Testis (tissue), 3 donors: ENCODE measurements around the gene AMOT. TPM values are rescaled to one million over a fixed set of nuclear protein-coding genes. Genes with fewer than 3 reads are reported as not detected.

ENCODE experiments used
- DNase-seq: peaks from one replicate; pipeline ENCODE4 v3.0.0-alpha.2; 2019
- H3K27ac ChIP-seq, 2 donors: fragments of 200-600 bp; sonication (generic); one replicate each; pipeline ENCODE4 v1.5.1; 2019
- H3K27me3 ChIP-seq: fragments of 200-600 bp; sonication (generic); one replicate; pipeline ENCODE4 v1.5.1; 2019
- H3K36me3 ChIP-seq: fragments of 200-600 bp; sonication (generic); one replicate; pipeline ENCODE4 v1.5.1; 2017; ENCODE audit warnings: low read depth; ENCODE audit errors: missing control alignments
- H3K4me1 ChIP-seq: fragments of 200-600 bp; sonication (generic); one replicate; pipeline ENCODE4 v1.5.1; 2019
- H3K4me3 ChIP-seq, 2 donors: fragments of 200-600 bp; sonication (generic); one replicate each; pipeline ENCODE4 v1.5.1; 2017 to 2019
- H3K9me3 ChIP-seq: fragments of 200-600 bp; sonication (generic); one replicate; pipeline ENCODE4 v1.5.1; 2017
- POLR2A ChIP-seq: fragments of 450-650 bp; IDR thresholded peaks from one replicate; pipeline ENCODE4 v1.6.1; 2017; ENCODE audit warnings: antibody characterized with exemption, mild to moderate bottlenecking, moderate library complexity
- WGBS, 2 donors: methylation state at CpG; one replicate each; pipeline ENCODE4 v1.1.5; 2018; 5-methylcytosine and 5-hydroxymethylcytosine counted together
- intact Hi-C: fragments of 100-400 bp; cut with DNase I; formaldehyde crosslinking; loops from one replicate; pipeline ENCODE4 v1.15.1; 2023; ENCODE audit warnings: low total_unique reads
- polyA plus RNA-seq: library from polyadenylated mRNA; stranded (reverse); fragments of 350-450 nt; fragmentation: Illumina TruSeq; extraction: RNeasy Lipid Tissue Mini Kit (QIAGEN cat#74804); gene quantifications from one replicate; pipeline ENCODE4 v1.2.3, GENCODE V29; 2014; ENCODE audit warnings: low read depth, low replicate concordance; ENCODE audit not compliant: insufficient read depth
- total RNA-seq, 2 donors: library from RNA; depleted of rRNA; stranded (reverse); fragments of >200 nt; gene quantifications; one replicate each; pipeline ENCODE4 v1.2.3, GENCODE V29; 2016
- TF ChIP-seq, protein P1 (sequence below), 3 experiments: fragments of 450-650 bp in 2 of 3; fragments of 200-600 bp in 1 of 3; sonication (generic) in 1 of 3; IDR thresholded peaks; one replicate each; pipeline ENCODE4 v1.5.1; 2016 to 2019; ENCODE audit warnings: antibody characterized with exemption in 3 of 3, mild to moderate bottlenecking in 2 of 3, moderate library complexity in 1 of 3

AMOT gene
- total and polyA plus RNA-seq, 3 donors from 2014 or later, result 11.7 to 22.5 (median 14.9) TPM

DNA sequence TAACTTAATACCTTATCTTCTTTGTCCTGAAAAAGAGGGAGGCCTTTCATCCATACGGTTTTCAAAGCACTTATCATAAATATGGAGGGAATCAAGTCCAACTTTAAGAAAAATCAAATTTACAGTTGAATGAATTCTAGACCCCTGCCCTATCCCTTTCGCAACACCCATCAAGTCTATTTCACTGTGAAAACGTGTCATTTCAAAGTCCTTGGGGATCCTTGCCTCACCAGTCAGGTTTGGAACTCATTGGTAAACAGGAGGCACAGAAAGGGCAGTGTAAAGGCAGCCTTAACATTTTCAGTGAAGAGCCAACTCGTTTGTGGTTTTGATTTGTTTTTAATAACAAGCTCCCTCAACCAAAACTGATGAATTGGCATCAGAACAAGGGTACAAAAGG, 66.5 kb downstream of the AMOT start:
- WGBS, 2 donors, result 72 to 78% methylated on average over 4 of the region's 4 CpGs
- DNase-seq, result no peak
- Histone ChIP-seq H3K4me1 (no peaks in the 10 kb centered on the region), H3K9me3 (no peaks in the 10 kb centered on the region), H3K27ac (no peak overlapping the region), H3K27me3 (no peaks in the 10 kb centered on the region), H3K4me3 (no peak overlapping the region), H3K36me3 (no peaks in the 10 kb centered on the region)
- intact Hi-C loops, result no loop called here
- no peak for TF ChIP-seq POLR2A
- TF ChIP-seq, protein P1, sequence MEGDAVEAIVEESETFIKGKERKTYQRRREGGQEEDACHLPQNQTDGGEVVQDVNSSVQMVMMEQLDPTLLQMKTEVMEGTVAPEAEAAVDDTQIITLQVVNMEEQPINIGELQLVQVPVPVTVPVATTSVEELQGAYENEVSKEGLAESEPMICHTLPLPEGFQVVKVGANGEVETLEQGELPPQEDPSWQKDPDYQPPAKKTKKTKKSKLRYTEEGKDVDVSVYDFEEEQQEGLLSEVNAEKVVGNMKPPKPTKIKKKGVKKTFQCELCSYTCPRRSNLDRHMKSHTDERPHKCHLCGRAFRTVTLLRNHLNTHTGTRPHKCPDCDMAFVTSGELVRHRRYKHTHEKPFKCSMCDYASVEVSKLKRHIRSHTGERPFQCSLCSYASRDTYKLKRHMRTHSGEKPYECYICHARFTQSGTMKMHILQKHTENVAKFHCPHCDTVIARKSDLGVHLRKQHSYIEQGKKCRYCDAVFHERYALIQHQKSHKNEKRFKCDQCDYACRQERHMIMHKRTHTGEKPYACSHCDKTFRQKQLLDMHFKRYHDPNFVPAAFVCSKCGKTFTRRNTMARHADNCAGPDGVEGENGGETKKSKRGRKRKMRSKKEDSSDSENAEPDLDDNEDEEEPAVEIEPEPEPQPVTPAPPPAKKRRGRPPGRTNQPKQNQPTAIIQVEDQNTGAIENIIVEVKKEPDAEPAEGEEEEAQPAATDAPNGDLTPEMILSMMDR (IDR thresholded peaks at IDR 0.05), result no peak

DNA sequence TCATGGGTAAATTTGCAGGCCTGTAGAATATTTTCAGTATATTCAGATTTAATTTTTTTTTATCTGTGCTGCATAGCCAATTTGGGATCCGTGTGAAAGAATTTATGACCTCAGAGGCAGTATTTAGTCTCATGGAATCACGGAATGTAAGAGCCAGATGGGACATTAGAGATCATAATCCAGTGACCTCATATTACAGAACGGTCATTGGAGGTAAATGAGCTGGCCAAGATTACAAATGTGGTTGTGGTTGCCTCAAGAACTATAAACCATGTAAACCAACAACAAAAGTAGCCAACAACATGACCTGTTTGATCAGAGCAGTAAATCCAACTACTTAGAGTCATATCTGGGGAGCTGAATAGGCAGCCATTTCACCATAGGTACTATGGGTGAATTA, 71.6 kb downstream of the AMOT start:
- DNase-seq, result no peak
- no peaks in the 10 kb centered on the region for H3K4me1 ChIP-seq
- 77 to 88% methylated on average over 3 of the region's 3 CpGs for WGBS, 2 donors
- H3K9me3 ChIP-seq, result no peaks in the 10 kb centered on the region
- H3K27me3 ChIP-seq, result no peaks in the 10 kb centered on the region
- H3K27ac ChIP-seq, result no peak overlapping the region
- H3K36me3 ChIP-seq, result no peaks in the 10 kb centered on the region
- TF ChIP-seq, protein P1 (IDR thresholded peaks at IDR 0.05), result no peak
- no peak for TF ChIP-seq POLR2A
- intact Hi-C loops, result no loop called here
- no peak overlapping the region for H3K4me3 ChIP-seq

DNA sequence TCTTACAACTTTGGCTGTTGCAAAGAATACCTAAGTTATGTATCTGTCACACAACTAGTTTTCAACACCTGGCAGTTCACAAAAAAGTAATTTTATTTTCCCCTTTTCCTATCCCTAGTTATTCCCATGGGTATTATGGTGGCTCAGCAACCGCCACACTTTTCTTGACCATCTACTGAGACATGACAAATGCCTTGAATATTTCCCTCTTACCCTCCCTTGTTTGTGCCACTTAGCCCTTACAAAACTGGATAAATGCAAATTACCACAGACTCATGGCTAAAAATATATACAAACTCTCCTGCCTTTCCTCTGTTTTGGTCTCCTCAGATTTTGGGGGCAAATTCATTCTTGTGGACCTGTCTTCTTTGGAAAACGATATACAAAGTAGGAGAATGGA, 72.1 kb downstream of the AMOT start:
- Histone ChIP-seq H3K4me1 (no peaks in the 10 kb centered on the region), H3K4me3 (no peak overlapping the region), H3K27me3 (no peaks in the 10 kb centered on the region), H3K36me3 (no peaks in the 10 kb centered on the region), H3K27ac (no peak overlapping the region), H3K9me3 (no peaks in the 10 kb centered on the region)
- intact Hi-C loops, result no loop called here
- WGBS, 2 donors, result 86 to 91% methylated on average over 2 of the region's 2 CpGs
- TF ChIP-seq, protein P1 (IDR thresholded peaks at IDR 0.05), result no peak
- no peak for TF ChIP-seq POLR2A
- DNase-seq, result no peak

DNA sequence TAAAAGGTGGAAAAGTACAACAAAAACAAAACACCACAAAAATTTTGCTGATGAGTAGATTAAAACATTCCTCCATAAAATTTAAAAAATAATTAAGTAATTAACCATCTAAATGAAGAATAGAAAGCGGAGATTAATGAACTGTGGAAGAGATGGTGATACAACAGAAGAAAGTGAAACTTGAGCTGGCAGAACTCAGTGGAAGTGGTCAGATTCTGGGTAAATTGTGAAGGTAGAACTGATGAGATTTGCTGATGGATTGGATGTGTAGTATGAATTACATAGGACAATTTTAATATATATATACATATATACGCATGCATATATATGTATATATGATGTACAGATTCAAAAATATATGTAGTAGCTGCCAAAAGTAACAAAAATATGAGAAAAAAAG, 73.9 kb downstream of the AMOT start:
- Histone ChIP-seq H3K27ac (no peak overlapping the region), H3K4me3 (no peak overlapping the region), H3K4me1 (no peaks in the 10 kb centered on the region), H3K36me3 (no peaks in the 10 kb centered on the region), H3K27me3 (no peaks in the 10 kb centered on the region), H3K9me3 (no peaks in the 10 kb centered on the region)
- TF ChIP-seq, protein P1 (IDR thresholded peaks at IDR 0.05), result no peak
- no peak for TF ChIP-seq POLR2A
- no peak for DNase-seq
- intact Hi-C loops, result no loop called here
- WGBS, 2 donors, result 92 to 96% methylated on average over 2 of the region's 2 CpGs

DNA sequence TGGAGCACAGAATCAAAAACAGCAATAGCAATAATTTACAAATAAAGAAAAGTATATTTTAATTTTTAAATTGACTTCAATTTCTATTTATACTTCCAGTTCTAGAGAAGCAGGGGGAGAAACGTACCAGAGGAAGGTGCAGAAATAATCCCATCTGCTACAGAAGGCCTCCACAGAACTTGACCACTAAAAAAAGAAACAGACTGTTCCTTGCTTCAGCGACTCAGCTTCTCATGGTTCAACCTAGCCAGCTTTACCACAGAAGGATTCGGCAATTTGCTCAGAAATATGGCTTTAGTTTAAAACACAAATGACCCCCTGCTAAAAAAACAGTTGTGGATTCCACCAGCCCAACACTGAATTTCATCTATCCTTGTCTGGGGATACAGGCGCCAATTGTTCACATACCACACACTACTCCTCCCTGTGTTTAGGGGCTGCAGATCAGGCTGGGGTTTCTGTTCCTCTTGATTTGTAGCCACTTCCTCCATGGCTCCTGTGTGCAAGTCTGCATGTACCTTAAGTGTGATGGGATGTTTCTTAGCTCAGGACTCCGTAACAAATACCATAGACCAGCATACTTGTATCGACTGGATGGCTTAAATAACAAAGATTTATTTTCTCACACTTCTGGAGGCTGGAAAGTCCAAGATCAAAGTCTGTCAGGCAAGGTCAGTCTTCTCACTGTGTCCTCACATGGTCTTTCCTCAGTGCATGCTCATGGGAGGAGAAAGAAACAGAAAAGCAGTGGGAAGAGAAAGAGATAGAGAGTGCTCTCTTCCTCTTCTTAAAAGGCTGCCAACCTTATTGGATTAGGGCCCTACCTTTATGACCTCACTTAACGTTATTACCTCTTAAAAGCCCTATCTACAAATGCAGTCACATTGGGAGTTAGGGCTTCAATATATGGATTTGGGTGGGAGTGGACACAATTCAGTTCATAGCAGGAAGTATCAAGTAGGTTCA, 79.1 kb downstream of the AMOT start:
- H3K36me3 ChIP-seq, result no peaks in the 10 kb centered on the region
- no peak overlapping the region for H3K4me3 ChIP-seq
- H3K27me3 ChIP-seq, result no peaks in the 10 kb centered on the region
- H3K9me3 ChIP-seq, result no peaks in the 10 kb centered on the region
- WGBS, 2 donors, result 62 to 73% methylated on average over 4 to 7 of the region's 7 CpGs
- intact Hi-C loops, result no loop called here
- TF ChIP-seq POLR2A, result no peak
- no peaks in the 10 kb centered on the region for H3K4me1 ChIP-seq
- DNase-seq, result no peak
- H3K27ac ChIP-seq, result no peak overlapping the region
